Memory B cell (primary cell): ENCODE data around the gene CLPX.
A peak's percentile ranks its signal among the peaks of the same experiment; 100 is the strongest.
"Not testable (repeated sequence)": the region's sequence is repeated elsewhere in the genome, so short reads cannot be mapped to it uniquely, and the experiment has no call there.

Source experiments
- ATAC-seq: fragments of 150-1000 bp; cut with Tn5 transposase; 2 replicates; pipeline ENCODE4 v1.10.0; 2021; ENCODE audit warnings: low read depth, mild to moderate bottlenecking, moderate library complexity
- DNase-seq, 2 donors: peaks; one replicate each; pipeline ENCODE4 v3.0.0; 2022; ENCODE audit warnings: low spot score in 2 of 2
- H3K27ac Mint-ChIP-seq: one replicate; pipeline ENCODE4 v1.8.0; 2022; ENCODE audit warnings: mild to moderate bottlenecking, moderate library complexity, mixed read lengths
- H3K27me3 Mint-ChIP-seq: one replicate; pipeline ENCODE4 v1.8.0; 2022; ENCODE audit warnings: mixed read lengths
- H3K36me3 Mint-ChIP-seq: one replicate; pipeline ENCODE4 v1.8.0; 2022; ENCODE audit warnings: mild to moderate bottlenecking, mixed read lengths
- H3K4me1 Mint-ChIP-seq: one replicate; pipeline ENCODE4 v1.8.0; 2022; ENCODE audit warnings: mixed read lengths
- H3K4me3 Mint-ChIP-seq: one replicate; pipeline ENCODE4 v1.8.0; 2022; ENCODE audit warnings: mild to moderate bottlenecking, moderate library complexity, mixed read lengths
- H3K9me3 Mint-ChIP-seq: one replicate; pipeline ENCODE4 v1.8.0; 2022; ENCODE audit warnings: mixed read lengths

Gene CLPX

DNA sequence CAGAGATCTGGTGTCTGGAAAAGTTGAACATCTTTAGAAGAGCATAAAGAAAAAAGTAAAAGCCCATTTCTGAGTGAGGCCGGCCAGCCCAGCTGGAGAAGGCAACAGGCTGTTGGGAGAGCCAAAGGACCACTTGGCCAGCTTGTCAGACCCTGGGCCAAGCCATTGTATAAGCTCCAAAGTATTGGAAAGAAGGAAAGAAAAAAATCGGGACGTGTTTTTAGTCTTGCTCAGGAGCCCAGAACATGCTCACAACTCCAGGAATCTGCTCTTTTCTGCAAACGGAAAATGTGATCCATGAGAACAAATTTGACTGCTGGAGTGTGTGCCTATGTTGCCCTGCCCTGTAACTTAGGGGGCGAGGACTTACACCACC, 10.4 kb upstream of the CLPX start:
- Mint-ChIP-seq H3K9me3 (no peaks in the 10 kb centered on the region), H3K36me3 (no peaks in the 10 kb centered on the region), H3K27ac (no peak overlapping the region), H3K4me1 (peaks cover 8% of the 10 kb centered on the region), H3K4me3 (no peak overlapping the region), H3K27me3 (peaks cover 1% of the 10 kb centered on the region)
- DNase-seq (no peak), ATAC-seq (no peak)

DNA sequence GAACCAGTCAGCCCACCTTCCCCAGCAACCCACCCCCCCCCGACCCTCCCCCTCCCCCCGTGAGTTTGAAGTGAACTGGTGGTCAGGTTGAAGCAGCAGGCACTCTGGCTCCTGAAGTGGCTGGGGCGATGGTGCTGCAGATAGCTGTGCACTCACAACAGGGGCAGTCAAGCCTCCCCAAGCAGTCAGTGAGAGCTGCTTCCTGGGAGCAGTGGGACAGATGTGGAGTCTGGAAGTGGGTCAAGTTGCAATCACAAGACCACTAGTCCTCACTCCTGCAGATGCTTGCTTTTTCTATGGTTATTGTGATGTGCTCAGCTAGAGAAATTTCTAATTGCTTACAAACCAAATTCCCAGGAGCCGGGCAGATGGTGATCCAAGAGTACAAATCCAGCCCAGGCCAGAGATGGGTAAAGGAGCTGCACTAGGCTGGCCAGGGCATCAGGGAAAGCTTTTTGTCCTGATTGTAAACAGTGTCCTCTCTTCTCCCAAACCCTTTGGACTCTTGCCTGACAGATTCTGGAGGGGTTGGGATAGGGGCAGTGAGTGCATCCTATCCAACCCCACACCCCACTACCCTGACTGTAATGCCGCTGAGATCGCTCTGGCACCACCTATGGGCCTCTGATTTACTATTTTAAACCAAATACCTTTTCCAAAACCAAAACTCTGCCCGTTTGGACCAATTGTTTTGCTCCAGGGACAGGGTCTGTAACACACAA, 9.8 kb upstream of the CLPX start:
- DNase-seq (no peak), ATAC-seq (no peak)
- H3K27me3 Mint-ChIP-seq: peaks cover 1% of the 10 kb centered on the region
- no peaks in the 10 kb centered on the region for H3K36me3 Mint-ChIP-seq
- no peaks in the 10 kb centered on the region for H3K9me3 Mint-ChIP-seq
- H3K4me3 Mint-ChIP-seq: no peak overlapping the region
- peaks cover 8% of the 10 kb centered on the region for H3K4me1 Mint-ChIP-seq
- no peak overlapping the region for H3K27ac Mint-ChIP-seq

GRCh38 chr15:65192016-65192415, 6.9 kb upstream of the CLPX start:
- H3K27me3 Mint-ChIP-seq: peaks cover 1% of the 10 kb centered on the region
- H3K9me3 Mint-ChIP-seq: no peaks in the 10 kb centered on the region
- H3K4me3 Mint-ChIP-seq: no peak overlapping the region
- peaks cover 8% of the 10 kb centered on the region for H3K4me1 Mint-ChIP-seq
- no peak overlapping the region for H3K27ac Mint-ChIP-seq
- no peak for DNase-seq
- no peak for ATAC-seq
- H3K36me3 Mint-ChIP-seq: no peaks in the 10 kb centered on the region

DNA sequence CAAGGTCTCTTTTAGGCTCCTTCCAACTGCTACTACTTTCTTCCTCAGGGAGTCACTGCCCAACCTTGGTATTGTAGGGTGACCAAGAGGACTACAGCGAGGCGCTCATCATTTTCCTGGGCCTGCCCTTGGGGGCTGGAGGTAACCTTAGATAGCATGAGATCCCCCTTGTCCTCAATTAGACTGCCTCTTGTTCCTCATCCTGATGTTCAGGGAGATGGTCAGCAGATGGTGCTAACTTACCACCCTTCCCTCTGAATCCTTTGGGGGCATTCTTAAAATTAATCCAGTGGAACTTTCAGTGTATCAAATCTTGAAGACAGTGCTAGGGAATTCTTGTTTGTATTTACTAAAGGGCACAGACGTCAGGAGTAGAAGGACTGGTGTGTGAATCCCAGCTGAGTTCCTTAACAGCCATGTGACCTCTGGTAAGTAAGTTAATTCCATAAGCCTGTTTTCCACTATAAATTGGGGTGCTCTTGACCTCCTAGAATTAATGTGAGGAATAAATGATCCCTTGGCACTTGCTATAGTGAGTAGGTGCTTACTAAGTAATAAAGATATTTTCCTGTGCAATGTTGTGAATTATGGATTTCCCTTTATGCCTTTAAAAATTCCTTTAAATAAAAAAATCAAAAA, 4.1 kb upstream of the CLPX start:
- peak in 1 of 2 donors; percentile 15 for DNase-seq
- no peak for ATAC-seq
- H3K27ac Mint-ChIP-seq: no peak overlapping the region
- H3K9me3 Mint-ChIP-seq: no peaks in the 10 kb centered on the region
- H3K4me3 Mint-ChIP-seq: no peak overlapping the region
- peaks cover 1% of the 10 kb centered on the region for H3K27me3 Mint-ChIP-seq
- peaks cover 9% of the 10 kb centered on the region for H3K4me1 Mint-ChIP-seq
- no peaks in the 10 kb centered on the region for H3K36me3 Mint-ChIP-seq

DNA sequence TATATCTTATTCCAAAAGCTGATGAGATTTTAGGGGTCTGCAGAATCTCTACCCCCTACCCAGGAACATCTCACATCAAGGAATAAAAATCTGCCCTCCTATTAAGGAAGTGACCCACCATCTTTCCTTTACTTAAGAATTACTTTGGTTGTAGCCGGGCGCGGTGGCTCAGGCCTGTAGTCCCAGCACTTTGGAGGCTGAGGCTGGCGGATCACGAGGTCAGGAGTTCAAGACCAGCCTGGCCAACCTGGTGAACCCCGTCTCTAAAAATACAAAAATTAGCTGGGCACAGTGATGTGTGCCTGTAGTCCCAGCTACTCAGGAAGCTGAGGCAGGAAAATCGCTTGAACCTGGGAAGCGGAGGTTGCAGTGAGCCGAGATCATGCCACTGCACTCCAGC, 3.3 kb upstream of the CLPX start:
- H3K9me3 Mint-ChIP-seq, H3K27ac Mint-ChIP-seq, ATAC-seq, H3K36me3 Mint-ChIP-seq, H3K27me3 Mint-ChIP-seq, DNase-seq, H3K4me3 Mint-ChIP-seq: not testable (repeated sequence)
- H3K4me1 Mint-ChIP-seq: peaks cover 12% of the 10 kb centered on the region

DNA sequence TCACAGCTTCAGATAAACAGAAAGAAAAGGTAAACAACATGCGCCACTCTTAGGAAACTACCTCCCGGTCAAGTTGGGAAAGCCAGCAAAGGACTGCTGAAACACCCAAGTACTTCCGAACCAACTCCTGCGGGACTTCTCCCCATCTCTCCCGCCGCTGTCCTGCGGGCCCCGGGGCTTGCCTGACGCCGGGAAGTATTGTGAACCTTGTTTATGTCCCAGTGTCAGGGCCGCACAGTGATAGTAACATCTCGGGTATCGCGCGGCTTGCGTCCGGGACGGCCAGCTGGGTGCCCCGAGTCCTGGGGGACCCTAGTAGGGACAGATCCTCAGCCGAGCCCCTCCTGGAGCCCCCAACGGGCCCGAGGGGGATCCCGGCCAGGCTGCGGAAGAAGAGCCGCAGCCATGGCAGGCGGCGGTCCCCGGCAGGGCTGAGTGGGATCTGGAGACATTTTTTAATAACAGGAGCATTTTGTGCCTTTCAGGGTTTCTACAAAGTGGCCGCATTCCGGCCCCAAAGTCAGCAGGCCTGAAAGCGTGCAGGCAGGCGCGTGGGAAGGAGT, 756 bp downstream of the CLPX start:
- no peaks in the 10 kb centered on the region for H3K27me3 Mint-ChIP-seq
- H3K27ac Mint-ChIP-seq: peak overlapping the region; percentile 94
- peak overlapping the region; percentile 93 for H3K4me3 Mint-ChIP-seq
- peaks cover 15% of the 10 kb centered on the region for H3K4me1 Mint-ChIP-seq
- ATAC-seq (no peak), DNase-seq (peak; percentile 6 to 43)
- no peaks in the 10 kb centered on the region for H3K9me3 Mint-ChIP-seq
- no peaks in the 10 kb centered on the region for H3K36me3 Mint-ChIP-seq

GRCh38 chr15:65183865-65184159, 1.3 kb downstream of the CLPX start:
- Mint-ChIP-seq H3K4me1 (peaks cover 15% of the 10 kb centered on the region), H3K9me3 (no peaks in the 10 kb centered on the region), H3K36me3 (no peaks in the 10 kb centered on the region), H3K27me3 (no peaks in the 10 kb centered on the region), H3K4me3 (peak overlapping the region; percentile 93), H3K27ac (peak overlapping the region; percentile 94)
- ATAC-seq (no peak), DNase-seq (no peak)

DNA sequence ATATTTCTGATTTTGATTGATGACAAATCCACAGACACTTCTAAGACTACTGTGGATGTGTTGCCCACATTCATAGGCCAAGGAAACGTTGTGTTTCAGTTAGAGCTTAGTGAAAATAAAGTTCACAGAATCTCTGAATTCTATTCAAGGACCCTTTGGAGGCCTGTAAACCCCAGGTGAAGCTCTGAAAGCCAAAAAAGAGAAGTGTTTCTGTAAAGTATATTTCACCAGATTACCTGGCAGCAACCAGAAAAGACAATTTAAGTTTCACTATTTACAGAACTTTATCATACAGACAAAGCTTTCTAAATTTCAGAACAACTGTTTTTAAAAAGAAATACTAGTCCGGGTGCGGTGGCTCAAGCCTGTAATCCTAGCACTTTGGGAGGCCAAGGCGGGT, 2.6 kb downstream of the CLPX start:
- peak overlapping the region; percentile 94 for H3K27ac Mint-ChIP-seq
- H3K4me1 Mint-ChIP-seq: peaks cover 15% of the 10 kb centered on the region
- DNase-seq (no peak), ATAC-seq (no peak)
- H3K4me3 Mint-ChIP-seq: peak overlapping the region; percentile 93
- no peaks in the 10 kb centered on the region for H3K36me3 Mint-ChIP-seq
- no peaks in the 10 kb centered on the region for H3K9me3 Mint-ChIP-seq
- H3K27me3 Mint-ChIP-seq: no peaks in the 10 kb centered on the region

- H3K9me3 Mint-ChIP-seq, DNase-seq, H3K27me3 Mint-ChIP-seq, ATAC-seq, H3K27ac Mint-ChIP-seq, H3K36me3 Mint-ChIP-seq: not testable (repeated sequence)
- Mint-ChIP-seq H3K4me3 (peak overlapping the region; percentile 50), H3K4me1 (peaks cover 15% of the 10 kb centered on the region)
Observed at GRCh38 chr15:65181582-65182353, 3.4 kb downstream of the CLPX start.

DNA sequence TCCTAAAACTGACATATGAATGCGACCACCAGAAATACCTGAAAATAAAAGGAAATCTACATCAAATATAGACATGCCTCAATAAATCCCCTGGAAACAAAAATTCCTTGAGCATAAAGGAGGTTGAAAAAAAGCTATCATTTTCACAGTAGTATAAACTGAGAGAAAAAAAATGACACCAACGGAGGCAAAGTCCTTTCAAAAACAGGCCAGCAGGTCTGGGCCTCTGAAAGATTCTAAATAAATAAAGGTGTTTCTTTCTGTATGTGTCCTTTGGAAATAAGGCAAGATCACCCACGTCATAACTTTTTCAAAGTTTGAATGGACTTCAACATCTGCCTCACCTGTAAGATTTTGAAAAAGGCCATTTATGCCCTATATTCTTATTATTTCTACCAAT, 5.0 kb downstream of the CLPX start:
- Mint-ChIP-seq H3K36me3 (peaks cover 3% of the 10 kb centered on the region), H3K27me3 (no peaks in the 10 kb centered on the region), H3K9me3 (no peaks in the 10 kb centered on the region), H3K4me3 (no peak overlapping the region), H3K27ac (no peak overlapping the region), H3K4me1 (peaks cover 12% of the 10 kb centered on the region)
- no peak for ATAC-seq
- DNase-seq: no peak

- ATAC-seq (no peak), DNase-seq (no peak)
- no peak overlapping the region for H3K4me3 Mint-ChIP-seq
- no peak overlapping the region for H3K27ac Mint-ChIP-seq
- no peaks in the 10 kb centered on the region for H3K9me3 Mint-ChIP-seq
- H3K4me1 Mint-ChIP-seq: peaks cover 5% of the 10 kb centered on the region
- H3K27me3 Mint-ChIP-seq: no peaks in the 10 kb centered on the region
- H3K36me3 Mint-ChIP-seq: peaks cover 7% of the 10 kb centered on the region
Observed at GRCh38 chr15:65177901-65178300, 7.2 kb downstream of the CLPX start.

DNA sequence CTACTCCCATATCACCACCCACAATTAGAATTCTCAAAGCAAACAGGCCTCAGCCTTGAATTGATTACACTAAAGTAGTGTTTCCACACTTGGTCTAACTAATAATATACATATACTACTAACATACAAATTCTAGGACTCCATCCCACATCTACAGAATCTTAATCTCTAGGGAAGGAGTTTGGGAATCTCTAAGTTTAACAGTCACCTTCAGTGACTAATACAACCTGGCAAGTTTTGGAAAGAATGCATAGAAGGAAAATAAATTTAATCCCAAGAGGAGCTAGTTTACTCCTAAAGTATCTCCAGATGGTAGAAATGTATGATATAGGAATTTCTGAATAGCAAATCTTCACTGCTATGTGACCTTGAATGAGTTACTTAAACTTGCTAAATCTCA, 9.1 kb downstream of the CLPX start:
- Mint-ChIP-seq H3K36me3 (peaks cover 9% of the 10 kb centered on the region), H3K4me3 (no peak overlapping the region), H3K9me3 (no peaks in the 10 kb centered on the region), H3K27ac (peak overlapping the region; percentile 22), H3K4me1 (peaks cover 10% of the 10 kb centered on the region), H3K27me3 (no peaks in the 10 kb centered on the region)
- DNase-seq (no peak), ATAC-seq (no peak)

DNA sequence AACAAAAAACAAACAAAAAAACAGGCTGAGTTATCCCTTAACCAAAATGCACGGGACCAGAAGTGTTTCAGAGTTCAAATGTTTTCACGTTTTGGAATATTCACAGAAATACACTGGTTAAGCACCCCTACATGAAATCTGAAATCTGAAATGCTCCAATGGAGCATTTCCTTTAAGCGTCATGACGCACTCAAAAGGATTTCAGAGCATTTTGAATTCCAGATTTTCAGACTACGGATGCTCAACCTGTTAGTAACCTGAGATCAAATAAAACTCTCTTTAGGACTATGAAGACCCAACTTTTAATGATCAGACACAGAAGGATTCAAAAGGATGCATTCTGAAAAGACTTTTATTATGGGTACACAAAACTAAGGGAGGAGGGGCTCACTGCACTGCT, 9.6 kb downstream of the CLPX start:
- Mint-ChIP-seq H3K36me3 (peaks cover 9% of the 10 kb centered on the region), H3K27ac (peak overlapping the region; percentile 22), H3K9me3 (no peaks in the 10 kb centered on the region), H3K4me3 (no peak overlapping the region), H3K4me1 (peaks cover 9% of the 10 kb centered on the region), H3K27me3 (no peaks in the 10 kb centered on the region)
- ATAC-seq (no peak), DNase-seq (no peak)

DNA sequence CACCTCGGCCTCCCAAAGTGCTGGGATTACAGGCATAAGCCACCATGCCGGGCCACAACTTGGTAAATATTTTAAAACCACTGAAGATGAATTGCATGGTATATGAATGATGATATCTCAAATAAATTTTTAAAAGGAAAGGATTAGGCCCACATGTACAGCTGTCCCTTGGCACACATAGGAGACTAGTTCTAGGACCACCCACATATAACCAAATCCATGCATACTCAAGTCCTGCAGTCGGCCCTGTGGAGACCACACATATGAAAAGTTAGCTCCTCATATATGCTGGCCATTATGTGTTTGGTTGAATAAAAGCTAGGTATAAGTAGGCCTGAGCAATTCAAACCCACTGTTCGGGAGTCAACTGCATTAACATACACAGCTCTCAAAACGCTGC, 10.6 kb downstream of the CLPX start:
- no peak for ATAC-seq
- no peaks in the 10 kb centered on the region for H3K27me3 Mint-ChIP-seq
- H3K36me3 Mint-ChIP-seq: peaks cover 9% of the 10 kb centered on the region
- H3K9me3 Mint-ChIP-seq: no peaks in the 10 kb centered on the region
- no peak overlapping the region for H3K27ac Mint-ChIP-seq
- H3K4me1 Mint-ChIP-seq: peaks cover 9% of the 10 kb centered on the region
- H3K4me3 Mint-ChIP-seq: no peak overlapping the region
- DNase-seq: no peak
